Measurements from ENCODE around the gene KRTAP13-3.

Gene KRTAP13-3

DNA sequence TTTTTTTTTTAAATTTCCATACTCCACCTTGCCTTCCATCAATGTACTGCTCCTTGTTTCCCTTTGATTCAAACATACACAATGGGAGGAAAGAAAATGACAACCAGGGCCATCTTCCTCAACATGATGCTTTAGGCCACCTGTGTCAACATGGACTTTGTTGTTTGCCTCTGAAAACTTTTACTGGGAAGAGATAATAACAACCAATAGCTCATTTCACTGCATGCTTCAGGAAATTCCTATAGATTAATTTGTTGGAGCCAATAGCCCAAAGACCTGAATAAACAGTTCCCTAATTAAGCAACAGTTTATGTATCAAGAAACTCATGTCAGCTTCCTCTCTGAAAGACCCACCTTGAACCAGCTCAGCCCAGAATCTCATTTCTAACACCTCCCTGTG, 17.5 kb upstream of the KRTAP13-3 start:
- no peak for DNase-seq (ENCODE audit: low read depth)
- no peak overlapping the region for H3K4me3 ChIP-seq (ENCODE audit: control insufficient read depth, low read depth, low read length)
- TF ChIP-seq, protein P1, sequence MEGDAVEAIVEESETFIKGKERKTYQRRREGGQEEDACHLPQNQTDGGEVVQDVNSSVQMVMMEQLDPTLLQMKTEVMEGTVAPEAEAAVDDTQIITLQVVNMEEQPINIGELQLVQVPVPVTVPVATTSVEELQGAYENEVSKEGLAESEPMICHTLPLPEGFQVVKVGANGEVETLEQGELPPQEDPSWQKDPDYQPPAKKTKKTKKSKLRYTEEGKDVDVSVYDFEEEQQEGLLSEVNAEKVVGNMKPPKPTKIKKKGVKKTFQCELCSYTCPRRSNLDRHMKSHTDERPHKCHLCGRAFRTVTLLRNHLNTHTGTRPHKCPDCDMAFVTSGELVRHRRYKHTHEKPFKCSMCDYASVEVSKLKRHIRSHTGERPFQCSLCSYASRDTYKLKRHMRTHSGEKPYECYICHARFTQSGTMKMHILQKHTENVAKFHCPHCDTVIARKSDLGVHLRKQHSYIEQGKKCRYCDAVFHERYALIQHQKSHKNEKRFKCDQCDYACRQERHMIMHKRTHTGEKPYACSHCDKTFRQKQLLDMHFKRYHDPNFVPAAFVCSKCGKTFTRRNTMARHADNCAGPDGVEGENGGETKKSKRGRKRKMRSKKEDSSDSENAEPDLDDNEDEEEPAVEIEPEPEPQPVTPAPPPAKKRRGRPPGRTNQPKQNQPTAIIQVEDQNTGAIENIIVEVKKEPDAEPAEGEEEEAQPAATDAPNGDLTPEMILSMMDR (IDR thresholded peaks at IDR 0.05; ENCODE audit: control insufficient read depth, insufficient read depth, low read depth, low read length, missing control alignments): no peak

DNA sequence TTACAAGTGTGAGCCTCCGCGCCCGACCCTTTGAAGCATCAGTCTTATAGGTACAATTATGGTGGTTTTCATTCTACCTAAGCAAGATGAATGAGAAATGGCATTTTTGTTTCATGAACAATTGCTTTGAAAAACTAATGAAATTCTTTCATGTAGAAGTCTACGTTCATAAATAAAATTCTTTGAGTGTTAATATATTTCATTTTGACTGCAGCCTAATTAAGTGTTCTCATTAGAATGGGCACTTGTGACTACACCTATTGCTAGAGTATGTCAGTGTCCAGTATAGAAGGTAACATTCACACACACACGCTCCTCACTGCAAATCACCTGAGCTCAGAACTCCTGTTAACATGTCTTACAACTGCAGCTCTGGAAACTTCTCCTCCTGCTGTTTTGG, 14.2 kb upstream of the KRTAP13-3 start, which contains the start of gene KRTAP15-1:
Gene KRTAP15-1 (plus strand): TSS at position 301 of the 400 bp plus-strand sequence. CDS start 53 bp downstream, at position 354.
- H3K4me3 ChIP-seq (ENCODE audit: control insufficient read depth, low read depth, low read length): no peak within 1 kb of the TSS
- DNase-seq (ENCODE audit: low read depth): no peak
- TF ChIP-seq, protein P1 (IDR thresholded peaks at IDR 0.05; ENCODE audit: control insufficient read depth, insufficient read depth, low read depth, low read length, missing control alignments): no peak

GRCh38 chr21:30437010-30437565, 11.4 kb upstream of the KRTAP13-3 start:
- no peak overlapping the region for H3K4me3 ChIP-seq (ENCODE audit: control insufficient read depth, low read depth, low read length)
- TF ChIP-seq, protein P1 (IDR thresholded peaks at IDR 0.05; ENCODE audit: control insufficient read depth, insufficient read depth, low read depth, low read length, missing control alignments): no peak
- DNase-seq (ENCODE audit: low read depth): no peak

GRCh38 chr21:30434033-30434631, 8.4 kb upstream of the KRTAP13-3 start:
- TF ChIP-seq, protein P1 (IDR thresholded peaks at IDR 0.05; ENCODE audit: control insufficient read depth, insufficient read depth, low read depth, low read length, missing control alignments): peak; percentile 18
- no peak for DNase-seq (ENCODE audit: low read depth)
- H3K4me3 ChIP-seq (ENCODE audit: control insufficient read depth, low read depth, low read length): no peak overlapping the region

DNA sequence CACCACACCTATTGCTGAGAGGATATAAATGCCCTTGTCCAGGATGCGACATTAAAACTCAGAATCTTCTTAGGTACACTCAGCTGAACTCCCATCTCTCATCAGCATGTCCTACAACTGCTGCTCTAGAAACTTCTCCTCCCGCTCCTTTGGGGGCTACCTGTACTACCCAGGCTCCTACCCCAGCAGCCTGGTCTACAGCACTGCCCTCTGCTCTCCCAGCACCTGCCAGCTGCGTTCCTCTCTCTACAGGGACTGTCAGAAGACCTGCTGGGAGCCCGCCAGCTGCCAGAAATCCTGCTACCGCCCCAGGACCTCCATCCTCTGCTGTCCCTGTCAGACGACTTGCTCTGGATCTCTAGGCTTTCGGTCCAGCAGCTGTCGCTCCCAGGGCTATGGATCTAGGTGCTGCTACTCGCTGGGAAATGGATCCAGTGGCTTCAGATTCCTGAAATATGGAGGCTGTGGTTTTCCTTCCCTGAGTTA, 4.5 kb upstream of the KRTAP13-3 start, which contains the start of gene KRTAP13-4:
Gene KRTAP13-4 (plus strand): TSS at position 51 of the 486 bp plus-strand sequence. CDS start 56 bp downstream, at position 107.
- TF ChIP-seq, protein P1 (IDR thresholded peaks at IDR 0.05; ENCODE audit: control insufficient read depth, insufficient read depth, low read depth, low read length, missing control alignments): no peak
- no peak within 1 kb of the TSS for H3K4me3 ChIP-seq (ENCODE audit: control insufficient read depth, low read depth, low read length)
- DNase-seq (ENCODE audit: low read depth): no peak

DNA sequence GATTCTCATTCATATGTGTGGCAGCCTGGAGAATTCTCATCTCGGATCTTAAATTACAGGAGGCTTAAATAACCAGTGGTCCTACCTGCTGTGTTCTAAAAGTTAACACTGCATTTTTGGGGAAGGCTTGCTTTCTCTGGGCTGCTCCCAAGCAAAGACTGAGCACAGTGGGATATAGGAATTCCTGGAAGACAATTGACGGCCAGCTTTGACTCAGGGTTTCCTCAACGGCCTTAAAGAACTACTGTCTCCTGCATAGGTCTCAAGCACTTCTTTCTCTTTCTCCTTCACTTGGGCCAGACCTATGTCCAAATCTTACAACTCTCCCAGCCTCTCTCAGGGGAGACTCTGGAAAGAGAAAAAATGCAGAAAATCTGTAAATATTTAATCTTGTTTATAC, 1.0 kb upstream of the KRTAP13-3 start:
- H3K4me3 ChIP-seq (ENCODE audit: control insufficient read depth, low read depth, low read length): no peak overlapping the region
- TF ChIP-seq, protein P1 (IDR thresholded peaks at IDR 0.05; ENCODE audit: control insufficient read depth, insufficient read depth, low read depth, low read length, missing control alignments): no peak
- DNase-seq (ENCODE audit: low read depth): no peak
